Ovary (tissue), 9 donors: Measurements from ENCODE around the gene RAP1GAP2. TPM values are rescaled to one million over a fixed set of nuclear protein-coding genes. Genes with fewer than 3 reads are reported as not detected.

Experiments used
- DNase-seq, 5 donors: peaks; one replicate each; pipeline ENCODE4 v3.0.0-alpha.2; 2019 to 2020
- H3K27ac ChIP-seq, 2 donors: fragments of 200-600 bp; one replicate each; pipeline versions ENCODE4 v1.5.1 to v1.8.0; 2019 to 2022
- H3K27me3 ChIP-seq: fragments of 200-600 bp; one replicate; pipeline ENCODE4 v1.8.0; 2022
- H3K36me3 ChIP-seq: fragments of 200-600 bp; sonication (generic); one replicate; pipeline ENCODE4 v1.5.1; 2019
- H3K4me1 ChIP-seq: one replicate; pipeline ENCODE4 v1.8.1; 2013; ENCODE audit warnings: mild to moderate bottlenecking, moderate library complexity; ENCODE audit not compliant: insufficient read depth
- H3K4me3 ChIP-seq: fragments of 200-600 bp; sonication (generic); one replicate; pipeline ENCODE4 v1.5.1; 2017
- H3K9me3 ChIP-seq, 2 donors: fragments of 200-600 bp in 1 of 2; sonication (generic) in 1 of 2; one replicate each; pipeline versions ENCODE4 v1.5.1 to v1.8.1; 2013 to 2019; ENCODE audit warnings: mild to moderate bottlenecking in 1 of 2, moderate library complexity in 1 of 2
- CTCF ChIP-seq, 3 donors: fragments of 450-650 bp in 2 of 3; fragments of 200-600 bp in 1 of 3; IDR thresholded peaks; one replicate each; pipeline versions ENCODE4 v1.5.1 to v1.8.0; 2016 to 2022; ENCODE audit warnings: antibody characterized with exemption in 3 of 3, mild to moderate bottlenecking in 1 of 3
- EP300 ChIP-seq: sonication (generic); formaldehyde crosslinking; IDR thresholded peaks from one replicate; pipeline ENCODE4 v1.6.1; 2017; ENCODE audit warnings: antibody characterized with exemption
- POLR2A ChIP-seq: fragments of 450-650 bp; IDR thresholded peaks from one replicate; pipeline ENCODE4 v1.6.1; 2017; ENCODE audit warnings: antibody characterized with exemption, mild to moderate bottlenecking, moderate library complexity
- WGBS, 3 donors: extraction: QIAGEN DNeasy Blood & Tissue Kit in 1 of 3; methylation state at CpG; one replicate each; pipeline versions ENCODE4 v1.1.5 to v1.1.7; 2013 to 2017; 5-methylcytosine and 5-hydroxymethylcytosine counted together
- intact Hi-C, 4 donors: fragments of 100-400 bp; cut with DNase I; formaldehyde crosslinking; loops; one replicate each; pipeline versions ENCODE4 v1.11.0 to v1.15.1; 2022 to 2023
- polyA plus RNA-seq, 2 donors: library from polyadenylated mRNA; stranded (reverse); fragments of 200-250 nt in 1 of 2; fragments of 350-450 nt in 1 of 2; fragmentation: Illumina TruSeq in 1 of 2; extraction: RNeasy Lipid Tissue Mini Kit (QIAGEN cat#74804) in 1 of 2; gene quantifications; one replicate each; pipeline ENCODE4 v1.2.3, GENCODE V29; 2013 to 2014
- total RNA-seq, 7 donors: library from RNA; depleted of rRNA in 2 of 7; stranded (reverse); fragments of >200 nt in 2 of 7; fragmentation: NEBNext Ultra II Directional in 3 of 7; extraction: Animal tissue kit (Norgen Biotek cat#: 25700) in 3 of 7; gene quantifications; one replicate each; pipeline versions ENCODE4 v1.1.0 to v1.2.4, GENCODE V29; 2016 to 2023
- donor health status: DM: no; HTN: no; CAD: no; lungs with moderate emphysema.
- donor health status: DM: no; HTN: no; CAD: no.
- donor health status: Bipolar disorder and iron deficiency.
- donor health status: DM: yes; HTN: yes; CAD: no.
- donor health status: DM: no; HTN: no; CAD: no.
- donor health status: DM: yes; HTN: yes; CAD: no.

The RAP1GAP2 gene
- total and polyA plus RNA-seq, 9 donors = 4.3 to 15.4 (median 12.3) TPM

- intact Hi-C loops = no loop called here
- Histone ChIP-seq H3K4me3 (no peak overlapping the region), H3K36me3 (no peaks in the 10 kb centered on the region), H3K4me1 (no peaks in the 10 kb centered on the region), H3K27me3 (no peaks in the 10 kb centered on the region), H3K9me3 (no peaks in the 10 kb centered on the region), H3K27ac (no peak overlapping the region)
- DNase-seq = no peak
- TF ChIP-seq EP300 (no peak), CTCF (IDR thresholded peaks at IDR 0.05) (no peak), POLR2A (no peak)
- WGBS, 3 donors = 75 to 83% (median 79%) methylated on average over 22 of the region's 22 CpGs
Measured at GRCh38 chr17:2928294-2928890, 132.2 kb downstream of the RAP1GAP2 start.

GRCh38 chr17:2929881-2930533, 133.8 kb downstream of the RAP1GAP2 start:
- intact Hi-C loops = no loop called here
- no peak overlapping the region for H3K27ac ChIP-seq
- TF ChIP-seq CTCF (IDR thresholded peaks at IDR 0.05) (no peak), POLR2A (no peak), EP300 (no peak)
- H3K4me1 ChIP-seq = no peaks in the 10 kb centered on the region
- no peak for DNase-seq
- H3K9me3 ChIP-seq = no peaks in the 10 kb centered on the region
- H3K27me3 ChIP-seq = no peaks in the 10 kb centered on the region
- no peak overlapping the region for H3K4me3 ChIP-seq
- H3K36me3 ChIP-seq = no peaks in the 10 kb centered on the region
- WGBS, 3 donors = 60 to 71% (median 62%) methylated on average over 14 to 15 of the region's 15 CpGs

GRCh38 chr17:2931876-2932275, 135.6 kb downstream of the RAP1GAP2 start:
- DNase-seq = no peak
- Histone ChIP-seq H3K4me3 (no peak overlapping the region), H3K36me3 (no peaks in the 10 kb centered on the region), H3K9me3 (no peaks in the 10 kb centered on the region), H3K4me1 (no peaks in the 10 kb centered on the region), H3K27me3 (no peaks in the 10 kb centered on the region), H3K27ac (no peak overlapping the region)
- 50 to 57% (median 51%) methylated on average over 10 of the region's 10 CpGs for WGBS, 3 donors
- no peak for TF ChIP-seq CTCF (IDR thresholded peaks at IDR 0.05)
- no peak for TF ChIP-seq POLR2A
- no peak for TF ChIP-seq EP300
- intact Hi-C loops = no loop called here

GRCh38 chr17:2932946-2933345, 136.7 kb downstream of the RAP1GAP2 start:
- no peaks in the 10 kb centered on the region for H3K4me1 ChIP-seq
- no peak overlapping the region for H3K4me3 ChIP-seq
- intact Hi-C loops = no loop called here
- WGBS, 3 donors = 51 to 58% (median 57%) methylated on average over 12 of the region's 12 CpGs
- TF ChIP-seq CTCF (IDR thresholded peaks at IDR 0.05) (no peak), EP300 (no peak), POLR2A (no peak)
- no peaks in the 10 kb centered on the region for H3K9me3 ChIP-seq
- H3K27me3 ChIP-seq = no peaks in the 10 kb centered on the region
- no peak overlapping the region for H3K27ac ChIP-seq
- DNase-seq = no peak
- H3K36me3 ChIP-seq = no peaks in the 10 kb centered on the region
